Osteoblast (primary cell): ENCODE data around the gene PEF1. TPM values are rescaled to one million over a fixed set of nuclear protein-coding genes. Genes with fewer than 3 reads are reported as not detected.

Experiments
- DNase-seq: peaks from one replicate; pipeline ENCODE4 v3.0.0; 2011; ENCODE audit warnings: low spot score, mixed read lengths; ENCODE audit not compliant: insufficient read length; ENCODE audit errors: missing footprints
- H2AFZ ChIP-seq: 2 replicates; pipeline ENCODE4 v1.6.0; 2011; ENCODE audit warnings: mild to moderate bottlenecking, low read length
- H3K27ac ChIP-seq: 2 replicates; pipeline ENCODE4 v1.5.1; 2011; ENCODE audit warnings: mild to moderate bottlenecking, low read depth, low read length, moderate library complexity
- H3K27me3 ChIP-seq: 2 replicates; pipeline ENCODE4 v1.6.0; 2012; ENCODE audit warnings: mild to moderate bottlenecking, control low read depth, inconsistent platforms, low read length, moderate library complexity; ENCODE audit not compliant: insufficient read depth
- H3K36me3 ChIP-seq: 2 replicates; pipeline ENCODE4 v1.5.1; 2011; ENCODE audit warnings: mild to moderate bottlenecking, low read length, control low read depth, moderate library complexity; ENCODE audit not compliant: insufficient read depth
- H3K4me1 ChIP-seq: 2 replicates; pipeline ENCODE4 v1.5.1; 2011; ENCODE audit warnings: mild to moderate bottlenecking, low read length, control low read depth, moderate library complexity; ENCODE audit not compliant: insufficient read depth
- H3K4me2 ChIP-seq: 2 replicates; pipeline ENCODE4 v1.6.0; 2011; ENCODE audit warnings: mild to moderate bottlenecking, low read length; ENCODE audit not compliant: insufficient read depth
- H3K4me3 ChIP-seq: fragments of 200-600 bp; sonication (generic); 3 replicates; pipeline ENCODE4 v1.5.1; 2012; ENCODE audit warnings: mild to moderate bottlenecking, low read length, inconsistent platforms; ENCODE audit not compliant: insufficient read depth
- H3K79me2 ChIP-seq: 2 replicates; pipeline ENCODE4 v1.6.0; 2012; ENCODE audit warnings: mild to moderate bottlenecking, low read length, control low read depth, inconsistent platforms; ENCODE audit not compliant: insufficient read depth
- H3K9me3 ChIP-seq: 2 replicates; pipeline ENCODE4 v1.5.1; 2011; ENCODE audit warnings: low read depth, low read length, control low read depth
- H4K20me1 ChIP-seq: 2 replicates; pipeline ENCODE4 v1.6.0; 2012; ENCODE audit warnings: mild to moderate bottlenecking, low read length, control low read depth; ENCODE audit not compliant: insufficient read depth
- total RNA-seq: library from RNA; depleted of rRNA; stranded (reverse); fragments of >200 nt; gene quantifications from 2 replicates; pipeline ENCODE4 v1.2.3, GENCODE V29; 2012
- TF ChIP-seq, protein P1 (sequence below): IDR thresholded peaks from 2 replicates; pipeline ENCODE4 v1.5.1; 2011; ENCODE audit warnings: mild to moderate bottlenecking, low read depth, low read length, moderate library complexity; ENCODE audit errors: extremely low read depth

PEF1 gene
- total RNA-seq, 1 donor, result 86.5 TPM

- no peaks in the 10 kb centered on the region for H3K36me3 ChIP-seq
- no peak overlapping the region for H2AFZ ChIP-seq
- H3K4me1 ChIP-seq, result peaks cover 12% of the 10 kb centered on the region
- DNase-seq, result no peak
- no peak overlapping the region for H3K4me3 ChIP-seq
- H3K4me2 ChIP-seq, result no peak overlapping the region
- no peak overlapping the region for H3K27ac ChIP-seq
- H4K20me1 ChIP-seq, result no peaks in the 10 kb centered on the region
- H3K9me3 ChIP-seq, result no peaks in the 10 kb centered on the region
- no peaks in the 10 kb centered on the region for H3K27me3 ChIP-seq
- H3K79me2 ChIP-seq, result no peaks in the 10 kb centered on the region
- TF ChIP-seq, protein P1, sequence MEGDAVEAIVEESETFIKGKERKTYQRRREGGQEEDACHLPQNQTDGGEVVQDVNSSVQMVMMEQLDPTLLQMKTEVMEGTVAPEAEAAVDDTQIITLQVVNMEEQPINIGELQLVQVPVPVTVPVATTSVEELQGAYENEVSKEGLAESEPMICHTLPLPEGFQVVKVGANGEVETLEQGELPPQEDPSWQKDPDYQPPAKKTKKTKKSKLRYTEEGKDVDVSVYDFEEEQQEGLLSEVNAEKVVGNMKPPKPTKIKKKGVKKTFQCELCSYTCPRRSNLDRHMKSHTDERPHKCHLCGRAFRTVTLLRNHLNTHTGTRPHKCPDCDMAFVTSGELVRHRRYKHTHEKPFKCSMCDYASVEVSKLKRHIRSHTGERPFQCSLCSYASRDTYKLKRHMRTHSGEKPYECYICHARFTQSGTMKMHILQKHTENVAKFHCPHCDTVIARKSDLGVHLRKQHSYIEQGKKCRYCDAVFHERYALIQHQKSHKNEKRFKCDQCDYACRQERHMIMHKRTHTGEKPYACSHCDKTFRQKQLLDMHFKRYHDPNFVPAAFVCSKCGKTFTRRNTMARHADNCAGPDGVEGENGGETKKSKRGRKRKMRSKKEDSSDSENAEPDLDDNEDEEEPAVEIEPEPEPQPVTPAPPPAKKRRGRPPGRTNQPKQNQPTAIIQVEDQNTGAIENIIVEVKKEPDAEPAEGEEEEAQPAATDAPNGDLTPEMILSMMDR, result no peak
Observed at GRCh38 chr1:31621498-31621820, 23.2 kb downstream of the PEF1 start.

- Histone ChIP-seq H3K27ac (no peak overlapping the region), H3K9me3 (no peaks in the 10 kb centered on the region), H2AFZ (no peak overlapping the region), H3K36me3 (no peaks in the 10 kb centered on the region), H3K79me2 (no peaks in the 10 kb centered on the region), H3K4me1 (peaks cover 7% of the 10 kb centered on the region), H4K20me1 (no peaks in the 10 kb centered on the region), H3K27me3 (no peaks in the 10 kb centered on the region), H3K4me3 (no peak overlapping the region), H3K4me2 (no peak overlapping the region)
- TF ChIP-seq, protein P1, result no peak
- no peak for DNase-seq
Observed at GRCh38 chr1:31620631-31621497, 23.8 kb downstream of the PEF1 start.

- no peaks in the 10 kb centered on the region for H3K9me3 ChIP-seq
Observed at GRCh38 chr1:31618916-31619846, 25.5 kb downstream of the PEF1 start.

More at GRCh38 chr1:31618916-31619846, 25.5 kb downstream of the PEF1 start:
- no peak overlapping the region for H3K27ac ChIP-seq
- H3K27me3 ChIP-seq, result no peaks in the 10 kb centered on the region
- no peaks in the 10 kb centered on the region for H3K36me3 ChIP-seq
- TF ChIP-seq, protein P1, result no peak
- no peak overlapping the region for H3K4me3 ChIP-seq
- no peaks in the 10 kb centered on the region for H3K79me2 ChIP-seq
- no peaks in the 10 kb centered on the region for H3K4me1 ChIP-seq
- no peaks in the 10 kb centered on the region for H4K20me1 ChIP-seq
- H2AFZ ChIP-seq, result no peak overlapping the region
- DNase-seq, result no peak
- no peak overlapping the region for H3K4me2 ChIP-seq
